Dermis microvascular lymphatic vessel endothelial cell (primary cell): ENCODE results near the gene CLGN. TPM values are rescaled to one million over a fixed set of nuclear protein-coding genes. Genes with fewer than 3 reads are reported as not detected.
A peak's percentile ranks its signal among the peaks of the same experiment; 100 is the strongest.
"Not testable (repeated sequence)": the region's sequence is repeated elsewhere in the genome, so short reads cannot be mapped to it uniquely, and the experiment has no call there.

Source experiments
- DNase-seq, 2 donors: peaks; one replicate each; pipeline versions ENCODE4 v3.0.0 to v3.0.0-alpha.2; 2010; ENCODE audit warnings: low read depth in 2 of 2
- total RNA-seq: library from RNA; depleted of rRNA; stranded (reverse); fragments of >200 nt; gene quantifications from 2 replicates; pipeline ENCODE4 v1.2.1, GENCODE V29; 2014

Gene CLGN, protein sequence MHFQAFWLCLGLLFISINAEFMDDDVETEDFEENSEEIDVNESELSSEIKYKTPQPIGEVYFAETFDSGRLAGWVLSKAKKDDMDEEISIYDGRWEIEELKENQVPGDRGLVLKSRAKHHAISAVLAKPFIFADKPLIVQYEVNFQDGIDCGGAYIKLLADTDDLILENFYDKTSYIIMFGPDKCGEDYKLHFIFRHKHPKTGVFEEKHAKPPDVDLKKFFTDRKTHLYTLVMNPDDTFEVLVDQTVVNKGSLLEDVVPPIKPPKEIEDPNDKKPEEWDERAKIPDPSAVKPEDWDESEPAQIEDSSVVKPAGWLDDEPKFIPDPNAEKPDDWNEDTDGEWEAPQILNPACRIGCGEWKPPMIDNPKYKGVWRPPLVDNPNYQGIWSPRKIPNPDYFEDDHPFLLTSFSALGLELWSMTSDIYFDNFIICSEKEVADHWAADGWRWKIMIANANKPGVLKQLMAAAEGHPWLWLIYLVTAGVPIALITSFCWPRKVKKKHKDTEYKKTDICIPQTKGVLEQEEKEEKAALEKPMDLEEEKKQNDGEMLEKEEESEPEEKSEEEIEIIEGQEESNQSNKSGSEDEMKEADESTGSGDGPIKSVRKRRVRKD
- total RNA-seq = 0.13 and 0.26 TPM in 2 replicates

DNA sequence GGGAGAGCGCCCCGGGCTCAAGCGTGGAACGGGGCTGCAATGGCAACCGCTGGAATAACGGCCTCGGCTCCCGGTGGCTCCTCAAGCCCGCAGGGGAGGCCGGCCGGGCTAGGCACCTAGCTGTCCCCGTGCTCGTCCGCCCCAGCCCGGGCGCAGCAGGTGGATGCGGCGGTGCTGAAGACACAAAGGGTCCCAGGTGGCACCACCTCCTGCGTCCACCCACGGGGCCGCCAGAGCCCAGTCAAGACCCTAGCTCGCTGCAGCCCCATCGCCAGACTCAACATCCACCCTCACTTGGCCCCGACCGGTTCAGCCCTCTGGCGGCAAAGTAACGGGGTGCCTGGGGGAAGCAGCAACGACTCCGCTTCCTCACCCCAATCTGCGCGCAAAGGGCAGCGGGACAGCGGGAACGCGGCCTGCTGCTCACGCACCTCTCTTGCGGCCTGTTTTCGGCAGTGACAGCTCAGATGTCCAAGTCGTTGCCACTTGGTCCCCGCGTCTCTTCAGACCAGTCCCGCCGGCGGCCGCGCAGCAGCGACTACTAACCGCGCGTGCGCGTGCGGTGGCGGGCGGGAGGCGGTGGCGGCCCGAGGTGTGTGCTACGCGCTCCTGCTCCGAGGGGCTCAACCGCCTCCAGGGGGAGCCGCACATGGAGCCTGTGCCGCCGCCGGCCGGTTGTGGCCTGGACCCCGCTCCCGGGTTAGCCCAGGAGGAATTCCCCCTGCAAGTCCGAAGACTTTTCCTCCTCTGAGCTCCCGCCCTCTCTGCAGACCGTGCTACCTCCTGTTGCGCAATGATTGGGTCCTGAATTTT is at the start of gene CLGN:
Gene CLGN (minus strand): TSS at position 543 of the 813 bp plus-strand sequence. CDS start 14,570 bp downstream, outside the sequence.
- peak; percentile 21 to 70 for DNase-seq

DNA sequence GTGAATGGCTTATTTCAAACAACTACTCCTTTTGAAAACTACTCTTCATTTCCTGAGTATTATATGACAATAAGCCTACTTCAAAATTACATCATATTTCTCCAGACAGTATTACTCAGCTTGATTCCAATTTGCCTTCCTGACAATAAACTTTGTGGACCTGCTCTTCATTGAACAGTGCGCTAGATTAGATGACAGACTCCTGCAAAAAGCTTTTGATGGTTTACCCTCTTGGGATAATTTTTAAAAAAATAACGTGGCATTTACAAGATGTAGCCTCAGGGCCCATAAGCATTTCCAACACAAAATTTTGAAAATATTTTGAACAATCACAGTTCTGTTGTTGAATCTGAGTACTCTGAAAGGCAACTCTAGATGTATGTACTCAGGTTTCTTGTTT is 44.7 kb upstream of the CLGN start:
- no peak for DNase-seq

DNA sequence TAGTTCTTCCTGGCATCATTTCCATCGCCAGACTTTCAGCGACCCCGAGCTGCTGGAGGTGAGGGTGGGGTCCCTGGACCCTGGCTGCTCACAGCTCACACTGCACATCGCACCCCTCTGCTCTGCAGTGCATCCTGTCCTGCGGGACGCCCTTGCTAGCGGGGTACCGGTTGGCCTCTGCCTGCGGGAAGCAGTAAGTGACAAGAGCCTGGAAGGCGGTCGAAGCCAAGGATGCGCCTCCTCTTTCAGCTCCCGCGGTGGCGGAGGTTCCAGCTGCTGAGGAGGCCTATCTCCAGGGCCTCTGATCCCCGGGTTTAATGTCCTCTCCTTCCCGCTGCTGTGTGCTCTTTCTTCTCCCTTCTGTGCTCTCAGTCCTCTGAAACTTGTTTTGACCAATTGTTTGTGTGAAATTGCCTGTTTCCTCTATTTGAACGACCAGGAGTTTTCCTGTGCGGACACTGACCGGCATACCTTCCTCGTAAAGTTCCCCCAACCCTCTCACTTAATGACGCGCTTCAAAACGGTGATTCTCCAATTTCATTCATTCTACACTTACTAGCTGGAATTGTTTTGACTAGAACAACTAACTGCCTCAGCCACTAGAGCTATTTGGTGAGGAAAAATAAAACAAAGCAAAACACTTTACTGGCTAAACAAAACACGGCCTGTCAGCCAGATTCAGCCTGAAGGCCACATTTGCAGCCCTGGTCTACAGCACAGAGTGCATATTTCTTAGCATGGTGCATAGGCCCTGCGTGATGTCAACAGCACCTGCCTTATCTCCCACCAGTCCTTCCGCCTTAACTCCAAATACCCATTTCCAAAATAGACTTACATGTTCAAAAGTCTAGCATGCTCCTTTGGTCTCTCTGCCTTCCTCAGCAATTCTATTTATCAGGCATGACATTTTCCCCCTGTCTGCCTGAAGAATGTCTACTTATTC is 42.6 kb upstream of the CLGN start:
- DNase-seq = no peak

DNA sequence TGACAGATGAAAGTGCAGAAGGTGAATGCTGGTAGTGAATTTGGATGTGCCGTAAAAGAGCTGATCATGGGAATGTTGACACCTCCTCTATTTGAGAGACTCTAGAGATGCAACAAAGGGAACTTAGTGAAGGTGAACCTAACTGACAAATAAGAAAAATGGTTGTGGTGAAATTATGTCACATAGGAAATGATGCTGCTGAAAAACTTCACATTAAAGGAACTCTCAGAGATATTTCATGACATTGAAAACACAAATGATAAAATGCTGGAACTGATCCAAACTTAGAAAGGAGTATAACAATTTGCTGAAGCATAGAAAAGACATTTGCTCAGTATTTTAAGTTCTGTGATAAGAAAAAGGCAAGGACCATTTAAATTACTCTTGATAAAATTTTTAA is 38.7 kb upstream of the CLGN start:
- DNase-seq = no peak

DNA sequence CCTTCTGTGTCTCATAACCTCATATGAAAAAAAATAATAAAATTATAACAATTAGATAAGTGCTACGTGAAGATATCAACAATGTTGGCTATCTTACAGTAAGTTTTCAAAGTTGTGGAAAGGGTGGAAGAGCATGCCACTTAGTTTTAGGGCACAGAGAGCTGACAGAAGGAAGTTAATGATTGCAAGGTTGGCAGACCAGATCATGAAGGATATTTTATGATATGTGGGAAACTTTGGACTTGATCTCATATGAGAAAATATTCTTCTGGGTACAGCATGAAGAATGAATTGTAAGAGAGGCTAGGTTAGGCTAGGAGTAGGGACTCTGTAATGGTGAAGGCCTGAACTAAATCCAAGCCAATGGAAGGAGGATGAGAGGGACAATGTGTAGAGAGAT is 36.2 kb upstream of the CLGN start:
- DNase-seq = no peak

DNA sequence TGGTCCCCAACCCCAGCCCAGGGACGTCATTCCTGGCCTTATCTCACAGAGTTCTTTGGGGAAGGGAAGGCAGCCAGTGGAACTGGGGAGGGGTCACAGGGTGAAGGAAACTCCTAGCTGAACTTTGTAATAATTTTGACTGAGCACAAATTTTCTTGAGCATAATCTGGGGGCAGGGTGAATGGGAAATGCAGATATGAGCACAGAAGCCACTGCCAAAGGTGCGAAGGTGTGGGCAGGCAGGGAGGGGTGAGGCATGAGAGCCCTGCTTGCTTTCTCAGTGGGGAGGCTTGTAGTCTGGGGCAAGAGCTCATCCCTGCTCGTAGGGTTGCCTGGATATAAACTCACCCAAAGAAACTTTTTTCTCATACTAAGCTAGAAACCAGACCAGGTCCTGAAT is 35.7 kb upstream of the CLGN start:
- DNase-seq = no peak

DNA sequence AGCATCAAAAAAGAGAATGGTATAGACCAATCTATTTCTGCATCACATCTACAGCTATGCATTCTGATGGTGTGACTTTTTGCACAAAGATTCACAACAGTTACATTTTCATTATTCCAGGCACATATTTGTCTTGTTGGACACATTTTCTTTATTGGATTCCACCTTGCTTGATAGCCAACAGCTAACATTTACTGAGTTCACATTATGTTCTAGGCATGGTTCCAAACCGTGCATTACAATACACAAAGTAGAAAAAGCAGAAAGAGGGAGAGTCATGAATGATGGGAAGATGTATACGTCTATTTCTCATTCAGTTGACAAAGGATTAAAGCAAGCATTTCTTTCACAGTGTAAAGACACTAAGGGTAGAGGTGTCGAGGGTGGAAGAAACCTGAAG is 22.9 kb upstream of the CLGN start:
- no peak for DNase-seq

DNA sequence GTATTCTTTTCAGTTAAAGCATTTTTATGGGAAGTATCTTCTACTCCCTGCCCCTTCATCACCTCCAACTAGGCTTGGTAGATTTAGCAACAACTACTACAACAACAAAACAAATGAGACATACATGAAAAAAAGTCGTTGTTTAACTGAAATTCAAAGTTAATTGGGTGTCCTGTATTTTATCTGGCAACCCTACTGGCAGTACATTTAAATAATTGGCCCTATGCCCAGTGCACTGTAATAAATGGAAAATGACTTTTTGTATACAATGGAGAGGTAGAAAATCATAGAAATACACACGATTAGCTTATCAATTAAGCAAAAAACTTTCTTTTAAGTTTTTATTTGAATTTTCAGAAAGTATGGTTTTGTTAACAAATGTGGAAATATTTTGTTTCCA is 21.4 kb upstream of the CLGN start:
- DNase-seq = peak; percentile 10 to 27

DNA sequence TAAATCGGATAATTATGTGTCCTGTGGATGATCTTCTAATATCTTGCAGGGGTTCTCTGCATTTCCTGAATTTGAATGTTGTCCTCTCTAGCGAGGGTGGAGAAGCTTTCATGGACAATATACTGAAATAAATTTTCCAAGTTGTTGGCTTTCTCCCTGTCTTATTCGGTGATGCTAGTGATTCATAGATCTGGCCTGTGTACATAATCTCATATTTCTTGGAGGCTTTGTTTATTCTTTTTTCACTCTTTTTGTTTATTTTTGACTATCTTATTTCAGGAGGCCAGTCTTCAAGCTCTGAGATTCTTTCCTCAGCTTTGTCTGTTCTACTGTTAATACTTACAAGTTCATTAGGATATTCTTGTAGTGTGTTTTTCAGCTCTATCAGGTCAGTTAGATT is 20.7 kb upstream of the CLGN start:
- DNase-seq = no peak

DNA sequence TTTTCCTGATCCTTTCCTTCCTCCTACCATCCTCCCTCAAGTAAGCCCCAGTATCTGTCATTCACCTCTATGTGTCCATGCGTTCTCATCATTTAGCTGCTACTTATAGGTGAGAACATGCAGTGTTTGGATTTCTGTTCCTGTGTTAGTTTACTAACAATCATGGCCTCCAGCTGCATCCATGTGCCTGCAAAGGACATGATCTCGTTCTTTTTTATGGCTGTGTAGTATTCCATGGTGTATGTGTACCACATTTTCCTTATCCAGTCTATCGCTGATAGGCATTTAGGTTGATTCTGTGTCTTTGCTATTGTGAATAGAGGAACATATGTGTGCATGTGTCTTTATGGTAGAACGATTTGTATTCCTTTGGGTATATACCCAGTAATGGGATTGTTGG is 16.9 kb upstream of the CLGN start:
- not testable (repeated sequence) for DNase-seq

DNA sequence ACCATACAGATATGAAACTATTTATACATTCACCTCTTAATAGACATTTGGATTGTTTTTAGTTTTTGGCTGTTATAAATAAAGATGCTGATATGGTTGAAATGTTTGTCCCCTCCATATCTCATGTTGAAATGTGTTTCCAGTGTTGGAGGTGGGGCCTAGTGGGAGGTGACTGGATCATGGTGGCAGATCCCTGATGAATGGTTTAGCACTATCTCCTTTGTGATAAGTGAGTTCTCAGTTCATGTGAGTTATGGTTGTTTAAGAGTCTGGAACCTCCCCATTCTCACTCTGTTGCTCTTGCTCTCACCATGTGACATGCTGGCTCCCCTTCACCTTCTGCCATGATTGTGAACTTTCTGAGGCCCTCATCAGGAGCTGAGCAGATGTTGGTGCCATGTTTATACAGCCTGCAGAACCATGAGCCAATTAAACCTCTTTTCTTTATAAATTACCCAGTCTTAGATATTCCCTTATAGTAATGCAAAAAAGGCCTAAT is 12.2 kb upstream of the CLGN start:
- DNase-seq = no peak

DNA sequence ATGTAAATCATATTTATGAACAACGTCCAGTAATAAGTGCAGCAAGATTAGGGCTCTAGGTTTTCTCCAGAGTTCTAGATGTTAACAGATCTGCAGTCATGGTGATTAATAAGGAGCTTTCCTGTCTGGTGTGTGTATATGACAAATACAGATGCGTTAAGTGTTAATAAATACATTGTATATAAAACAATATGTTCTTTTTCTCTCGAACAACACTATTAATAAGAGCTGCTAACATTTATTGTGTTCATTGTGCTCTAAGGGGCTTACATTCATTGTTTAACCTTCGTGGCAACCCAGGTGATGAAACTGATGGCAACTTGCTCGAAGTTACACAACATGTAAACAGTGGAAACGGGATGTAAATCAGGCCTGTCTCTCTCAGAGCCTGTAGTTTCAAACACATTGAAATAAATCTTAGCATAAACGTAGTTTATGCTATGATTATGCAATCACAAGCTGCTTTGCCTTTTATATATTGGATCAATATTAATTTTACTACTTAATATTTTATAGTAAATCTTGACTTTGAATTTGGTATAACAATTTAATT is 547 bp upstream of the CLGN start:
- DNase-seq = no peak

DNA sequence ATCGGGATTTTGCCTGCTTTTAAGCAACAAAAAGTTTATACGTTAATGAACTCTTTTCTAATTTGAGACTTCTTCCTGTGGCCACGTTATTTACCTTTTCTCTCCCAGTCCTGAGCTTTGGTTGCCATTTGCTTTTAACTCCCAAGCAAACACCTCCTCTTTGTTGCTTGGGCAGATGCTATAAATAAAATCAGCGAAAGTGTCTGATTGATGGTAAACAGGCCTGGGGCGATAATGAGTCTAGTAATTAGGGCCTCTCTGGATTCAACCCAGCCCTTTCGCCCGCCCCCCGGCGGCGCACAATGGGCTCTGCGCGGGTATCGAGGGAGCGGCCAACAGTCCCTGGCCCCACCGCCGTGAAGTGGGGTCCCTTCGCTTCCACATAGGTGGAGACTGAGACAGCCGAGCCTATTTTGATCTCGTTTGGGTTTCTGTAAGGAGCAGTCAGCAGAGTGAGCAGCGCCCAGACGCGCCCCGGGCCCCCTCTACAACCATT is 790 bp downstream of the CLGN start:
- DNase-seq = no peak

DNA sequence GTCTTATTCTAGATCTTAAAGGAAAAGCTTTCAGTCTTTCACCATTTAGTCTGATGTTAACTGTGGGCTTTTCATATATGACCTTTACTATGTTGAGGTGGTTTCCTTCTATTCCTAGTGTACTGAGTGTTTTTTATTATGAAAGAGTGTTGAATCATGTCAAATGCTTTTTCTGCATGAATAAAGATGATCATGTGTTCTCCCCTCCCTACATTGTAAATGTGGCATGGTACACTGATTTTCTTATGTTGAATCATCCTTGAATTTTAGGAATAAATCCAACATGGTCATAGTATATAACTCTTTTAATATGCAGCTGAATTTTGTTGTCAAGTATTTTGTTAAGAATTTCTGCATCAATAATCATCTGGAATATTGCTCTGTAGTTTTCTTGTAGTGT is 4.3 kb downstream of the CLGN start:
- no peak for DNase-seq

DNA sequence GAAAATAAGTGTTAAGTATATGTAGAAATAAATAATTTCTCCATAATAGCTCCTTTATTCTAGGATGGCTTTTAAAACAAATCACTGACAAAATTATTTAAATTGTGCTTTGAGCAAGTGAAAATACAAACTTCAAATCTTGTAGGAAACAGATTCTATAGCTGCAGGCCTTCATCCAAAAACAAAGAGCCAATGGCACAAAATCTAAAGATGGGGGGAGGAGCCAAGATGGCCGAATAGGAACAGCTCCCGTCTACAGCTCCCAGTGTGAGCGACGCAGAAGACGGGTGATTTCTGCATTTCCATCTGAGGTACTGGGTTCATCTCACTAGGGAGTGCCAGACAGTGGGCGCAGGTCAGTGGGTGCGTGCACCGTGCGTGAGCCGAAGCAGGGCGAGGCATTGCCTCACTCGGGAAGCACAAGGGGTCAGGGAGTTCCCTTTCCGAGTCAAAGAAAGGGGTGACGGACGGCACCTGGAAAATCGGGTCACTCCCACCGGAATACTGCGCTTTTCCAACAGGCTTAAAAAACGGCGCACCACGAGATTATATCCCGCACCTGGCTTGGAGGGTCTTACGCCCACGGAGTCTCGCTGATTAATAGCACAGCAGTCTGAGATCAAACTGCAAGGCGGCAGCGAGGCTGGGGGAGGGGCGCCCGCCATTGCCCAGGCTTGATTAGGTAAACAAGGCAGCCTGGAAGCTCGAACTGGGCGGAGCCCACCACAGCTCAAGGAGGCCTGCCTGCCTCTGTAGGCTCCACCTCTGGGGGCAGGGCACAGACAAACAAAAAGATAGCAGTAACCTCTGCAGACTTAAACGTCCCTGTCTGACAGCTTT is 14.1 kb downstream of the CLGN start:
- DNase-seq = not testable (repeated sequence)

DNA sequence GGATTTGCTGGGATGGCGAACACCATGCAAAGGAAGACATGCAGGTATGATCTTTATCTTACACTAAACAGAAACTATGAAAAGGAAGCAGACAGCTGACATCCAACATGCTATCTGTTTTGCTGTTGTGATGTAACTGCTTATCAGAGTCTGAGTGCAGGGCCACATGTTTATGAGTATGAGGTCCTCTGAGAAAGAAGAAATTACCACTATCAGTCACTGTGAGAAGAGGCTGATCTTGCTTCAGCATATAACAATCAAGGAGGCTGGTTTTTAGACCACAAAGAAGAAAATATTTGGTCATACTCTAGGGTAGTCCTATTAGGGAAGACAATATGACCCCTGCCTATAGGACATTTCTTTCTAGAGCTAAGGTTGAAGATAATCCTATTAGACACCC is 18.5 kb downstream of the CLGN start:
- no peak for DNase-seq

DNA sequence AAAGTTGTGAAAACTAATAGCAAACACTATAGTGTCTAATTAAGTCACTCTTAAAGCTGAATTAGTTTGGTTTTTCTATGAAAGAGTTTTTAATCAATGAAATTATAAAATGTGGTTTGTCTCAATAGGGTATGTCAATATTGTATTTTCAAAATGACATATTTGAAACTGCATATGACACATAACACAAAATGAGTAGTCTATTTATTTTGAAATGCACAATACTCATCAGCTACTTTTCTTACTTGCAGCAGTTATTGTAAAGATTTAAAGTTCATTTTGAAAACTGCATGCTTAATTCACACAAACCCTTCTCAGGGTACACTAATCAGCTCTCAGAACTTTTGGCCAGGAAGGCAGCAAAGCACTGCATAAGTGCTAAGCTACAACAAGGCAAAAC is 21.2 kb downstream of the CLGN start:
- DNase-seq = no peak

DNA sequence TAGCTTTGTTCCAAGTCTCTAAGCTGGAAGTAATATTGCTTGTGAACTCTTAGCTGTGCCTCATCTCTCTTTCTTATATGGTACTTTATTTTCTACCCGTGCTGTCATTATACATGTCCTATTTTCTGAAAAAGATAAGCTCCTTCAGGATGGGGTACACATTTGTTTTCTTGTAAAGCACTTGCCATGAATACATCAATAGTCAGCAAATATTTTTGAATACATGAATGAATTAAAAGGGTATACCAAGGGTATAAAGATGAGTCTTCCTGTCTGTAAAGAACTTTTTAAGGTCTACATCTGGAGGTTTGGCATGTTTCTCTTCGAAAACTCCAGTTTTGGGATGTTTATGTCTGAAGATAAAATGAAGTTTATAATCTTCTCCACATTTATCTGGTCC is 27.3 kb downstream of the CLGN start:
- DNase-seq = no peak

DNA sequence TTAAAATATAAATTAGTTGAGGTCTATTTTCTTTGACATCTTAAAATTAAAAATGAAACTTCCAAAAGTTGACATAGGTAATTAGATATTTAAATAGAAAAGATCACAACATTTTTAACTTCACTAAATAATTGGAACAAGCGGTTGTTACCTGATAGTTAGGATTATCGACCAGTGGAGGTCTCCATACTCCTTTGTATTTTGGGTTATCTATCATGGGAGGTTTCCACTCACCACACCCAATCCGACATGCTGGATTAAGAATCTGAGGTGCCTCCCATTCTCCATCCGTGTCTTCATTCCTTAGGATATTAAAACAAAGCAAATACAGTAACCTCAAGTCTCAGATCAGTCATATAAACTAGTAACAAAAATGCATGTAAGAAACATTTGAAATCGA is 31.8 kb downstream of the CLGN start:
- DNase-seq = no peak

DNA sequence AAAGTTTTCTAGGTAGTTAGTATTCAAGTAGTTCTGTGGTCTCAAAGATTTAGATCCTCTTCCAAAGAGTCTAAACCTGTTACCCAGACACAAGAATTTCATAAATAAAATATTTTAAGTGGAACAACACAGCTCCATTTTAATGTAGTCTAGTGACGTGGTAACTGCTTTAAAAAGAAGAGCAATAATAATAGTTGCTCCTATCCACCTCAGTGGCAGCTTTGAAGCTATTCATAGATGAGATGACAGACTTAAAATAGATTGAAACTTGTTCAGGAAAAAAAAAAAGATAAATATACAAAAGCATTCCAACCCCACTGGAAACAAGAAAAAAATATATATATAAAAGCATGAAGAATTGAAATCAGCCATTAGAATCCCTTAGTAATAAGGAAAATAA is 39.4 kb downstream of the CLGN start:
- DNase-seq = no peak
